H9 (cell line): Measurements from ENCODE around the gene AKAP17A. TPM values are rescaled to one million over a fixed set of nuclear protein-coding genes. Genes with fewer than 3 reads are reported as not detected.

Source experiments
- DNase-seq: peaks from one replicate; pipeline ENCODE4 v3.0.0-alpha.2; 2017
- H2AFZ ChIP-seq: one replicate; pipeline ENCODE4 v1.6.1; 2013; ENCODE audit warnings: mild to moderate bottlenecking, low read length, control low read depth, moderate library complexity
- H2AK5ac ChIP-seq: 2 replicates; pipeline ENCODE4 v1.6.1; 2013; ENCODE audit warnings: low read length, control low read depth, mixed read lengths; ENCODE audit not compliant: insufficient read length
- H2BK120ac ChIP-seq: one replicate; pipeline ENCODE4 v1.6.1; 2013; ENCODE audit warnings: low read depth, mild to moderate bottlenecking, low read length, control low read depth, inconsistent platforms; ENCODE audit not compliant: poor library complexity, severe bottlenecking
- H2BK12ac ChIP-seq: 2 replicates; pipeline ENCODE4 v1.6.1; 2013; ENCODE audit warnings: low read length, control low read depth, mixed read lengths, low read depth; ENCODE audit not compliant: insufficient read length
- H2BK15ac ChIP-seq: 2 replicates; pipeline ENCODE4 v1.6.1; 2013; ENCODE audit warnings: low read depth, low read length, control low read depth
- H2BK20ac ChIP-seq: one replicate; pipeline ENCODE4 v1.6.1; 2013; ENCODE audit warnings: low read depth, mild to moderate bottlenecking, low read length, control low read depth, inconsistent platforms; ENCODE audit not compliant: poor library complexity, severe bottlenecking
- H2BK5ac ChIP-seq: 2 replicates; pipeline ENCODE4 v1.6.1; 2013; ENCODE audit warnings: low read length, control low read depth, mixed read lengths; ENCODE audit not compliant: insufficient read length
- H3K14ac ChIP-seq: 2 replicates; pipeline ENCODE4 v1.6.1; 2013; ENCODE audit warnings: low read length, control low read depth; ENCODE audit not compliant: insufficient read depth
- H3K18ac ChIP-seq: 2 replicates; pipeline ENCODE4 v1.6.1; 2013; ENCODE audit warnings: low read depth, mild to moderate bottlenecking, mixed read lengths, low read length, control low read depth; ENCODE audit not compliant: insufficient read length
- H3K23ac ChIP-seq: 2 replicates; pipeline ENCODE4 v1.6.1; 2013; ENCODE audit warnings: low read length, control low read depth, mixed read lengths, low read depth; ENCODE audit not compliant: insufficient read length
- H3K23me2 ChIP-seq: 2 replicates; pipeline ENCODE4 v1.6.1; 2013; ENCODE audit warnings: low read depth, mild to moderate bottlenecking, mixed read lengths, low read length, control low read depth; ENCODE audit not compliant: insufficient read length, poor library complexity, severe bottlenecking
- H3K27ac ChIP-seq: 2 replicates; pipeline ENCODE4 v1.5.1; 2013; ENCODE audit warnings: low read length, control low read depth, mixed read lengths, low read depth; ENCODE audit not compliant: insufficient read length
- H3K27me3 ChIP-seq: 2 replicates; pipeline ENCODE4 v1.6.1; 2013; ENCODE audit warnings: low read length, control low read depth, inconsistent platforms; ENCODE audit not compliant: insufficient read depth
- H3K4ac ChIP-seq: 2 replicates; pipeline ENCODE4 v1.6.1; 2013; ENCODE audit warnings: low read depth, mild to moderate bottlenecking, control low read depth, inconsistent platforms, low read length, moderate library complexity
- H3K4me1 ChIP-seq: 2 replicates; pipeline ENCODE4 v1.6.1; 2013; ENCODE audit warnings: low read length, control low read depth, inconsistent platforms; ENCODE audit not compliant: insufficient read depth
- H3K4me2 ChIP-seq: 2 replicates; pipeline ENCODE4 v1.6.1; 2013; ENCODE audit warnings: low read length, control low read depth, mixed read lengths; ENCODE audit not compliant: insufficient read length, insufficient read depth
- H3K56ac ChIP-seq: 2 replicates; pipeline ENCODE4 v1.6.1; 2013; ENCODE audit warnings: low read depth, mild to moderate bottlenecking, mixed read lengths, low read length, control low read depth; ENCODE audit not compliant: insufficient read length
- H3K79me1 ChIP-seq: 2 replicates; pipeline ENCODE4 v1.6.1; 2013; ENCODE audit warnings: low read depth, mild to moderate bottlenecking, moderate library complexity, low read length, control low read depth, inconsistent platforms; ENCODE audit not compliant: insufficient read depth, poor library complexity, severe bottlenecking
- H3K79me2 ChIP-seq: 2 replicates; pipeline ENCODE4 v1.6.1; 2013; ENCODE audit warnings: low read length, control low read depth, inconsistent platforms; ENCODE audit not compliant: insufficient read depth
- H3K9ac ChIP-seq: 2 replicates; pipeline ENCODE4 v1.6.1; 2013; ENCODE audit warnings: low read length, control low read depth, mixed read lengths; ENCODE audit not compliant: insufficient read length; ENCODE audit errors: extremely low read depth
- H3K9me3 ChIP-seq: one replicate; pipeline ENCODE4 v1.6.1; 2013; ENCODE audit warnings: low read depth, low read length, inconsistent platforms; ENCODE audit not compliant: control insufficient read depth
- H3T11ph ChIP-seq: one replicate; pipeline ENCODE4 v1.6.1; 2013; ENCODE audit warnings: mild to moderate bottlenecking, low read length, control low read depth, inconsistent platforms
- H4K20me1 ChIP-seq: one replicate; pipeline ENCODE4 v1.6.1; 2013; ENCODE audit not compliant: control insufficient read depth, insufficient read length, insufficient read depth
- H4K5ac ChIP-seq: 2 replicates; pipeline ENCODE4 v1.6.1; 2013; ENCODE audit warnings: low read depth, mild to moderate bottlenecking, mixed read lengths, low read length, control low read depth; ENCODE audit not compliant: insufficient read length
- H4K8ac ChIP-seq: replicated peaks from 2 replicates; pipeline ENCODE4 v1.6.1; 2013; ENCODE audit warnings: low read length, control low read depth, mixed read lengths, low read depth; ENCODE audit not compliant: insufficient read length
- H4K91ac ChIP-seq: 2 replicates; pipeline ENCODE4 v1.6.1; 2013; ENCODE audit warnings: low read depth, mild to moderate bottlenecking, moderate library complexity, mixed read lengths, low read length, control low read depth; ENCODE audit not compliant: insufficient read length
- H3K27ac Mint-ChIP-seq, 3 experiments: 2 replicates in 2 of 3; 3 replicates in 1 of 3; pipeline ENCODE4 v1.8.0; 2020 to 2021; ENCODE audit warnings: mixed read lengths in 3 of 3, mild to moderate bottlenecking in 1 of 3, moderate library complexity in 1 of 3
- H3K27me3 Mint-ChIP-seq: 2 replicates; pipeline ENCODE4 v1.8.0; 2021; ENCODE audit warnings: low read depth, mild to moderate bottlenecking, moderate library complexity, mixed read lengths
- H3K36me3 Mint-ChIP-seq, 3 experiments: 2 replicates in 2 of 3; 3 replicates in 1 of 3; pipeline ENCODE4 v1.8.0; 2020 to 2021; ENCODE audit warnings: low read depth in 3 of 3, mixed read lengths in 3 of 3; ENCODE audit not compliant: insufficient read depth in 1 of 3
- H3K4me1 Mint-ChIP-seq, 2 experiments: 2 replicates each; pipeline ENCODE4 v1.8.0; 2020; ENCODE audit warnings: mixed read lengths in 2 of 2
- H3K4me3 Mint-ChIP-seq, 2 experiments: 2 replicates in 1 of 2; 3 replicates in 1 of 2; pipeline ENCODE4 v1.8.0; 2020 to 2021; ENCODE audit warnings: mild to moderate bottlenecking in 2 of 2, mixed read lengths in 2 of 2, moderate library complexity in 1 of 2
- H3K9me3 Mint-ChIP-seq, 2 experiments: 2 replicates in 1 of 2; 3 replicates in 1 of 2; pipeline ENCODE4 v1.8.0; 2020; ENCODE audit warnings: mild to moderate bottlenecking in 2 of 2, mixed read lengths in 2 of 2, moderate library complexity in 1 of 2
- CTCF ChIP-seq: fragments of 200-600 bp; sonication (generic); conservative IDR thresholded peaks from 3 replicates; pipeline ENCODE4 v1.8.0; 2021; ENCODE audit warnings: antibody characterized with exemption, mild to moderate bottlenecking
- whole genome bisulfite sequencing: extraction: QIAGEN DNeasy Blood & Tissue Kit; methylation state at CpG from one replicate; pipeline ENCODE4 v1.1.7; 2013; ENCODE audit warnings: missing lambda C conversion rate, low lambda C conversion rate, mixed read lengths; ENCODE audit not compliant: insufficient read length; ENCODE audit errors: extremely low coverage; 5-methylcytosine and 5-hydroxymethylcytosine counted together
- total RNA-seq: library from RNA; stranded (reverse); gene quantifications from 2 replicates; pipeline ENCODE4 v1.2.1, GENCODE V29; 2021

Gene AKAP17A
- total RNA-seq, 1 experiment from 2014 or later, result 39.7 TPM

- H3K36me3 Mint-ChIP-seq, result peaks cover 53 to 85% (median 80%) of the 10 kb centered on the region in 3 experiments
These were observed 6.1 kb downstream of the AKAP17A start for GRCh38 chrX:1597345-1598020.

More at GRCh38 chrX:1597345-1598020, 6.1 kb downstream of the AKAP17A start:
- H3K4me1 ChIP-seq, result no peaks in the 10 kb centered on the region
- no peak overlapping the region for H4K91ac ChIP-seq
- no peak overlapping the region for H3K18ac ChIP-seq
- H3K27me3 ChIP-seq, result no peaks in the 10 kb centered on the region
- H3K27ac ChIP-seq, result no peak overlapping the region
- H2BK12ac ChIP-seq, result no peak overlapping the region
- no peak overlapping the region for H2AK5ac ChIP-seq
- H3K79me2 ChIP-seq, result peaks cover 19% of the 10 kb centered on the region; the same call in 1 of the 2 replicates
- Mint-ChIP-seq H3K4me3 (no peak overlapping the region), H3K9me3 (no peaks in the 10 kb centered on the region; a peak in 1 of 5 replicates), H3K4me1 (peaks cover 8 to 9% of the 10 kb centered on the region in 2 experiments), H3K27me3 (no peaks in the 10 kb centered on the region), H3K27ac (peak overlapping the region in 2 of 3 experiments; percentile 22 to 75; a peak in 1 of 7 replicates)
- DNase-seq, result no peak
- no peaks in the 10 kb centered on the region for H3K9me3 ChIP-seq
- H3K14ac ChIP-seq, result no peak overlapping the region
- no peak overlapping the region for H3K9ac ChIP-seq
- peaks cover 4% of the 10 kb centered on the region for H4K20me1 ChIP-seq
- H3K56ac ChIP-seq, result no peak overlapping the region
- H3K4me2 ChIP-seq, result no peak overlapping the region
- no peak overlapping the region for H3K23ac ChIP-seq
- H3K79me1 ChIP-seq, result peaks cover 14% of the 10 kb centered on the region
- H3T11ph ChIP-seq, result no peak overlapping the region
- no peak overlapping the region for H3K4ac ChIP-seq
- no peak overlapping the region for H4K5ac ChIP-seq
- H4K8ac ChIP-seq, result no peak overlapping the region
- WGBS, result no CpG with 5 or more reads among the region's 25 CpGs
- H3K23me2 ChIP-seq, result peaks cover 2% of the 10 kb centered on the region
- H2BK20ac ChIP-seq, result no peak overlapping the region
- H2AFZ ChIP-seq, result no peak overlapping the region
- no peak overlapping the region for H2BK15ac ChIP-seq
- H2BK120ac ChIP-seq, result no peak overlapping the region
- TF ChIP-seq CTCF, result no peak
- H2BK5ac ChIP-seq, result no peak overlapping the region
